Forelimb muscle (tissue), 1 donor: ENCODE results near the gene LRRC8B. TPM values are rescaled to one million over a fixed set of nuclear protein-coding genes. Genes with fewer than 3 reads are reported as not detected.
"Not testable (repeated sequence)": the region's sequence is repeated elsewhere in the genome, so short reads cannot be mapped to it uniquely, and the experiment has no call there.

Source experiments
- DNase-seq: peaks from one replicate; pipeline ENCODE4 v3.0.0-alpha.2; 2013; ENCODE audit warnings: low read depth
- polyA plus RNA-seq: library from polyadenylated mRNA; unstranded; fragments of 120-200 nt; gene quantifications from one replicate; pipeline ENCODE4 v1.2.1, GENCODE V29; 2013; ENCODE audit not compliant: insufficient read length

The LRRC8B gene
- polyA plus RNA-seq, 1 donor = 3.1 TPM

- no peak for DNase-seq
These were observed 57.2 kb downstream of the LRRC8B start for GRCh38 chr1:89581859-89582258.

- no peak for DNase-seq
These were observed 57.9 kb downstream of the LRRC8B start for GRCh38 chr1:89582571-89582970.

DNA sequence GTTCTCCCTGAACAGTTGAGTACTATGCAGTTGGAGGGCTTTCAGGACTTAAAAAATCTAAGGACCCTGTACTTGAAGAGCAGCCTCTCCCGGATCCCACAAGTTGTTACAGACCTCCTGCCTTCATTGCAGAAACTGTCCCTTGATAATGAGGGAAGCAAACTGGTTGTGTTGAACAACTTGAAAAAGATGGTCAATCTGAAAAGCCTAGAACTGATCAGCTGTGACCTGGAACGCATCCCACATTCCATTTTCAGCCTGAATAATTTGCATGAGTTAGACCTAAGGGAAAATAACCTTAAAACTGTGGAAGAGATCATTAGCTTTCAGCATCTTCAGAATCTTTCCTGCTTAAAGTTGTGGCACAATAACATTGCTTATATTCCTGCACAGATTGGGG, 59.6 kb downstream of the LRRC8B start:
- DNase-seq = no peak

DNA sequence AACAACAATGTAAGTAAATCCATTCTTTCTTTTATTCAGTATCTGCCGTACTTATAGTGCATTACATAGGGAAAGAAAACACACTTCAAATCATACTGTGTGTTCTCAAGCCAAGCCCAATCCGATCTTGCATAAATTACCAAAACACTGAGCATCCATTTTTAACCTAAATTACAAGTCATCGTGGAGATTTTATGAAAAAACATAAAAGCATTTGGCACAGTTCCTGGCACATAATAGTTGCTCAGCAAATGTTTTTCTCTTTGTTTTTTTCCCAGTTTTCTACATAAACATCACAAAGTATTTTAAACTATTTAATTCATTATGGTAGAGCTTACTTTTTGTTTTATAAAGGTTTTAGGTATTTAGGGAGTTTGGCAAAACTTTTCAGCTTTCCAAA, 60.2 kb downstream of the LRRC8B start:
- DNase-seq = no peak

- DNase-seq = no peak
These were observed 63.1 kb downstream of the LRRC8B start for GRCh38 chr1:89587729-89588161.

DNA sequence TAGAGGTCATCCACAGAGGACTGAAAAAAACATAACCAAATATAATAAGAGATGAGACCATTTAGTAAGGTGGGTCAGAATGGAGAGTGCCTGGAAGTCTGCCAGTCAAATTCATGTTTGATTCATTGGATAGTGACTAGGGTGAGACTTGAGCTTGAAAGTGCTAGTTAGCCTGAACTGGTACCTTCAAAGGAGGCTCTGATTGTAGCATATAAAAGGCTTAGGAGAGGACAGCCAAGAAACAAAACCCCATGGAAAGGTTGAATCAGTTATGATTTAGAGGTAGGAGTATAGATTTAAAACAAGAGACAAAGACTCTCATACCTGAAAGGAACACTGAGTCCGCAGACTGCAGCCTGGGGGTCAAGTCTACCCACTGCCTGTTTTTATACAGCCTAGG, 63.9 kb downstream of the LRRC8B start:
- no peak for DNase-seq

DNA sequence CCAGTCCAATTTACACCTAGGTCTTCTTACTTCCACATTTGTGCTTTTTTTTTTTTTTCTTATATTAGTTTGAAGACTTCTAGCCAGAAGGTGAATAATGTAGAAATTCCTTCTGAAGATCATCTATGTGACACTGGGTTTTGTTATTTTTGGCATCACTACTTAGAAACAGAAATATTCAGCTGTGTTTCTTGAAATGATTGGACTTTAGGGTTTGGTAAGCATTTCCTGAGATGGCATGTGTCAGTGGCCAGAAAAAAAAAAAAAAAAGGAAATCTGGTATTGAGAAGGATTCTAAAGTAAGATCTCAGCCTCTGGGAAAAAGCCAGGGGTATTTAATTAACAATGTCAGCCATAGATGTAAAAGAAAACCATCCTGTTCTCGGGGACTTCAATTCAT, 64.9 kb downstream of the LRRC8B start:
- no peak for DNase-seq

GRCh38 chr1:89590341-89591080, 65.9 kb downstream of the LRRC8B start:
- no peak for DNase-seq

- DNase-seq = not testable (repeated sequence)
These were observed 68.3 kb downstream of the LRRC8B start for GRCh38 chr1:89592861-89593302.

DNA sequence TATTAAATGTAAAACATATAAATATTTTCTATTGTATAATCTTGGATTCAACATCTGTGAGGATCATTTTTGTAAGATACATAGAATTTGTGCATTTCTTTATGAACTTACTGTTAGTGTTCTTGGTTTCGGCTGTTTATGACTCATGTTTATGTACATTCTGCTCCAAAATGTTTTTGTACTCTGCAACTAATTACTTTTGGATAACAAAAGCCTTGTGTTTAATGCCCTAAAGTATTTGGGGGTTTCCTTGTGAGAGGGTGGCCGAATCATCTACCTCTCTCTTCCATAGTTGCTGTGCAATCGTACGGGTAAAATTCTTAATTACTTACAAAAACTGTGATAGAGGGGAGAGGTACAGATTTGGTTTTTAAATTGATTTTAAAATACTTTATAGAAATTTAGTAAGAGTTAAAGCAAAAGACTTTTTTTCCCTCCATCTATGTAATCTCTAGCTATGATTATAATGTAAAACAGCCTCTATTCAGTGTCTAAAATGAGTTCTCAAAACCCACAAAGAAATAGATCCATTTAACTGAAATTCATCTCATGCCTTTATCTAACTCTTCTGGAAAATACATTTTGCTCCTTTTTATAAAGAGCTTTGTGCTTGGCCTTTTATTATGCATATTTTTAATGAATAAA, 69.6 kb downstream of the LRRC8B start:
- no peak for DNase-seq

DNA sequence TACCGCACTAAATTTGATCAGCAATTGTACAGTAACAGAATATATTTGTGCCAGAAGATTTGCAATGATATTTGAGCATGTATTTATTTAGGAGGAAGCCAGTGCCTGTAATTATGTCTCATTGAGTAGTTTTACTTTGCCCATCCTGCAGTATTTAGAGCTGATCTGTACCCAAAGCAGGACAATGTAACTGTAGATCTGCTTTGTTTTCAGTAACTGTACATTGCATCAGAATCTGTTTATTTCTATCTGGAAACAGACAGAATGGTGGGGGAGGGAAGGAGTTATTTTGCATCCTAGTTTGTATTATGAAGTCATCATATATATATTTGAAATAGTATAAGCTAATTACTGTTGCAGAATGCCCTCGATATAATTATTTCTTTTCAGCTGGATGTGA, 72.1 kb downstream of the LRRC8B start:
- DNase-seq = no peak

DNA sequence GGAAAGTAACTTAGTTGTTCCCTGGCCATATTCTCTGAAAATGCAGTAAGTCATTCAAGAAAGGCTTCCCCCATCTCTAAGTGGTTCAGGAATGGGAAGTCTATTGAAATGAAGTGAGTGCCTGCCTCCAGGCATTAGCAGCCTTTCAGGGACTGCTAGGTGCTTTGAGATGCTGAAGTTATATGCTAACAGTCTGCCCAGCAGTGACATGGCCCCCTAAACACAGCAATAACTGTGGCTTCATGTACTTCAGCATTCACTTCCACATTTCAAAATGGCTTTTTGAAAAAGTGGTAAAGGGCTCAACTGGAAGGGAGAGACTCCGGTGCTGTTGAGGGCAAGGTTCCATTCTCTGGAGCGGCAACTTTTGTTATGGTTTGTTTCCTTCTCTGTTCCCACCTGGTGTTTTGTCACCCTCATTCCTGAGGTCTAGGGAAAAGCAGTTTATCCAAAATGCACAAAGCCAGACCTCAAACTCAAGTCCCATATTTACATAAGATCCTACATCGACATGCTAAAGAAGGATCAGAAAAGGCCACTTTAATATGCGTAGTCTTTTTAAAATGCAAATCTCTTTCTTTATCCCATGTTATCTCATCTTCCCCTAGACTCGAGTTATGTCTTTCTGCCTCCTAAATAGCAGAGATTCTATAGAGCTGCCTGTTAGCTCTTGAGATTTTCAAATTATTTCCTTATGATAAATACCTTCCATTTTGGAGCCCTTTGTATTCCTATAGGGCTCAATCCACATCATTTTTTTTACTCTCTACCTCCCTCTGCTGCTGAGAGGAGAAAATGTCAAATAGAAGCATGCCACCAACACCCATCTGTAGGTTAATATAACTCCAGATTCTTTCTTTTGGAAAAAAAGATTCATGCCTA, 74.1 kb downstream of the LRRC8B start:
- no peak for DNase-seq

- no peak for DNase-seq
These were observed 74.7 kb downstream of the LRRC8B start for GRCh38 chr1:89599332-89599630.

DNA sequence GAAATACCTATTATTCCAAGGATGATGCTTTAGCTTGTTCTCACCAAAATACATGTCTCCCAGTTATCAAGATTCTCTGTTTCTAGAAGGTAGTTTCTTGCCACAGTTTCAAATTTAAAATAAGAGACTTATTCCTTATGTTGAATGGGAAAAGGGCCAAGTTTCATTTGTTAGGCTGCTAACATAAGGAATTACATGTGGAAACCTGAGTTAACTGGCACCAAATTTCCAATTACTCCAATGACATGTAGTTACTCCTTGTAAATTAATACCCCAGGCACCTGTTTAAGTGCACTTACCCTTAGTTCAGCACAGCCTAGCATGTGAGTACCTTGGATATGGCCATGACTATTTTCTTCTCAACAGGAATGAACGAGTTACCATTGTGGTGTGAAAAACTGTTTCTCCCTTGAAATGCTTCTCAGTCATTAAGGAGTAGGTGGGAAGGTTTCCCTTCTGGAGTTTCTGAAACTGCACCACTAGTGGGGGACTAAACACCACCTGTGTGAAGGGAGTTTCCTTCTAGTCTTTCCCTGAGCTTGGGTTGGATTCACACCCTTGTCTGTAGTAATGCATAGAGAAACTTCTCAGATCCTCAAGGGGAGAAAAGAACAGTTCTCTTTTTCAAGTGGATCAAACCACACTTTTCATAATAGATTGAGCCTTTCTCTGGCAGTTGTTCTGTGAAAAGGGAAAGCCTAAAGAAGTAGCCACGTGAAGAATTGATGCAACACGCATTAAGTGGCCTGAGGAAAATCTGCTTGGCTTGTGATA, 76.0 kb downstream of the LRRC8B start:
- DNase-seq = no peak

DNA sequence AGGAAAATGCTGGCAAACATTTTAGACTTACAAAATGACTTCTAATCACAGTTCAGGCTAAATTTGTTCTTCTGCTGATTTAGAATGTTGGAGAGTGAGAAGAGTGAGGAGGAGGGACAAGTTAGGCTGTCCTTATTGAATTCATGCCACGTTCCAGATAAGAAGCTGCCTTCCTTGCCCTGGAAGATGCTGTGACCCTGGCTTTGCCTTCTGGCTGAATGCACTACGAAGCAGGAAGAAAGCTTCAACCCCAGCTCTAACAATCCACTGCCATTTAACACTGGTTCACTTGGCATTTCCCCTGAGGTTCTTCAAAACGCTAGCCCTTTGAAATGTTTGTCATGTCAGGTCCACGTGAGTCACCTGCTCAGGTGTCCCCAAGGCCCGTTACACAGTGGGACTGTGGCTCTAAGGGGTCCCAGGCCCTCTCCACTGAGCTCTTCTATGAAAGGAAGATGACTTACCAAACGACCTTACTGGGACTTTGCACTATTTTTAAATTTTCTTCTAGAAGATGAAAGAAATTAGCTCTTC, 78.3 kb downstream of the LRRC8B start:
- no peak for DNase-seq

- DNase-seq = no peak
These were observed 79.2 kb downstream of the LRRC8B start for GRCh38 chr1:89603651-89604413.

DNA sequence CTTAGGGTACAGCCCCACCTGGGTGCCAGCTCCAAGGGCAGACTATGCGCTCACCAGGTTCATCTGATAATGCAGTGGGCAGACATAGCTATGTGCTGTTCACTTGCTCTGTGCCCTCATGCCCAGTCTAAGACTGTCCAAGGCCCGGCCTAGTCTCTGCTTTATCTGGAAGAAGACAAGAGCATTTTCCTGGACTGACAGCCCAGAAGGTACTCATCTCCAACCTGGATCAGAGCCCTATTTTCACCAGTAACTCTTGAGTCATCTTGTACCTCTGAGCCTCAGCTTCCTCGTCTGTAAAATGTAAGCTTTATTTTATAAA, 79.7 kb downstream of the LRRC8B start:
- DNase-seq = no peak

DNA sequence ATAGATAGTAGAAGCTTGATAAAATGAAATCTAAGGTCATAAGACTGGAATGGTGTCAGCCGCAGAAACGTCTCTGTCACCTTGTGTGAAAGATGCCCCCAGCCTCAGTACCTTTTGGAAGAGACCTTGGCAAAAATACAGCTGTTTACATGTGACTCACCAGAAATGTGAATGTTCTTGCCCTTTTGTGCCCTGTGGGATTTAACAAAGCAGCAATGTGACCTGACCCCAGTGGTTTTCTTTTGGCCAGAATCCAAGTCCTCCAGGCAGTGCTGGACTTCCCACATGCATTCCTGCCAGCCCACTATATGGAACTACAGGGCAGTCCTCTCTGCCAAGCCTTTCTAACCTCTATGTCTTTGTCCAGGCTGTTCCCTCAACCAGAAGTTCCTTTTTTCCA, 81.1 kb downstream of the LRRC8B start:
- no peak for DNase-seq

DNA sequence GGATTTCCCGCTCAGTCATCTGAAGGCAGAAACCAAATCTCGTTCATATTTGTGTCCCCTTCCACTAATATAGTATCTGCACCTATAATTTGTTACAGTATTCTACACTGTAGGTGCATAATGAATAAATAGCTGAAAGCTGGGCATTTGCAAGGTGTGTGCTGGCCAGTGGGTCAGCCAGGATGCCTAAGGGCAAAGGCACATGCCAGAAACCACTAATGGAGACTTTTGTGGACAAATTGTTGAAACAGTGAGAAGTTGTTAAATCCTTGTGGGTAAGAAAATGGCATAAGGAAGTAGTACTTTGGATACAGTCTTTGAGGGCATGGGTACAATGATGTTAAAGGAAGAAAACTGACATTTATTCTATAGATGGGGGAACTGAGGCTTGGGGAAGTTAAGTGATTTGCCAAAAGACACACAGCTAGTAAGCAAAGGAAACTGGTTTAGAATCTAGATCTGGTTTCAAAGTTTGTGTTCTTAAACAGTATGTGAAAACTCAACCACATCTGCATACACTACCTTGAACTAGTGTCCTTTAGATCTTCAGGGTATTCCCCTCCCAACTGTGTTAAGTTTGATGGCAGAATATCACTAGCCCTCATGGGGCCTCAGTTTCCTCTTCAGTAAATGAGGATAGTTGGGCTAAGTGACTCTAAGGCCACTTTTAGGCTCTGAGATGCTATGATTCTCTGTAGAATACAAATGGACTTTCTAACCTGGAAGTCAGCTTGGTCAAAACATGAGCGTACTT, 81.8 kb downstream of the LRRC8B start:
- DNase-seq = no peak

GRCh38 chr1:89607156-89607555, 82.5 kb downstream of the LRRC8B start:
- DNase-seq = no peak
